ENCODE data around the gene MIGA1.

Gene MIGA1

GRCh38 chr1:77841574-77841973 lies 62.1 kb downstream of the MIGA1 start:
- TF ChIP-seq TAF1 (IDR thresholded peaks at IDR 0.05; ENCODE audit: low read depth) (no peak), EGR1 (IDR thresholded peaks at IDR 0.05) (no peak), YY1 (IDR thresholded peaks at IDR 0.05; ENCODE audit: low read depth) (no peak), NFIC (IDR thresholded peaks at IDR 0.05) (no peak), USF1 (IDR thresholded peaks at IDR 0.05) (no peak), ZBTB7A (IDR thresholded peaks at IDR 0.05; ENCODE audit: low read depth) (no peak), CREB1 (IDR thresholded peaks at IDR 0.05; ENCODE audit: low read depth) (no peak), TCF12 (IDR thresholded peaks at IDR 0.05; ENCODE audit: low read depth) (no peak), RAD21 (IDR thresholded peaks at IDR 0.05; ENCODE audit: low read depth) (no peak), CEBPB (IDR thresholded peaks at IDR 0.05) (no peak), TEAD4 (IDR thresholded peaks at IDR 0.05) (no peak), FOXM1 (IDR thresholded peaks at IDR 0.05; ENCODE audit: borderline replicate concordance, low read depth) (no peak)
- TF ChIP-seq, protein P1, sequence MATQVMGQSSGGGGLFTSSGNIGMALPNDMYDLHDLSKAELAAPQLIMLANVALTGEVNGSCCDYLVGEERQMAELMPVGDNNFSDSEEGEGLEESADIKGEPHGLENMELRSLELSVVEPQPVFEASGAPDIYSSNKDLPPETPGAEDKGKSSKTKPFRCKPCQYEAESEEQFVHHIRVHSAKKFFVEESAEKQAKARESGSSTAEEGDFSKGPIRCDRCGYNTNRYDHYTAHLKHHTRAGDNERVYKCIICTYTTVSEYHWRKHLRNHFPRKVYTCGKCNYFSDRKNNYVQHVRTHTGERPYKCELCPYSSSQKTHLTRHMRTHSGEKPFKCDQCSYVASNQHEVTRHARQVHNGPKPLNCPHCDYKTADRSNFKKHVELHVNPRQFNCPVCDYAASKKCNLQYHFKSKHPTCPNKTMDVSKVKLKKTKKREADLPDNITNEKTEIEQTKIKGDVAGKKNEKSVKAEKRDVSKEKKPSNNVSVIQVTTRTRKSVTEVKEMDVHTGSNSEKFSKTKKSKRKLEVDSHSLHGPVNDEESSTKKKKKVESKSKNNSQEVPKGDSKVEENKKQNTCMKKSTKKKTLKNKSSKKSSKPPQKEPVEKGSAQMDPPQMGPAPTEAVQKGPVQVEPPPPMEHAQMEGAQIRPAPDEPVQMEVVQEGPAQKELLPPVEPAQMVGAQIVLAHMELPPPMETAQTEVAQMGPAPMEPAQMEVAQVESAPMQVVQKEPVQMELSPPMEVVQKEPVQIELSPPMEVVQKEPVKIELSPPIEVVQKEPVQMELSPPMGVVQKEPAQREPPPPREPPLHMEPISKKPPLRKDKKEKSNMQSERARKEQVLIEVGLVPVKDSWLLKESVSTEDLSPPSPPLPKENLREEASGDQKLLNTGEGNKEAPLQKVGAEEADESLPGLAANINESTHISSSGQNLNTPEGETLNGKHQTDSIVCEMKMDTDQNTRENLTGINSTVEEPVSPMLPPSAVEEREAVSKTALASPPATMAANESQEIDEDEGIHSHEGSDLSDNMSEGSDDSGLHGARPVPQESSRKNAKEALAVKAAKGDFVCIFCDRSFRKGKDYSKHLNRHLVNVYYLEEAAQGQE (IDR thresholded peaks at IDR 0.05; ENCODE audit: low read depth), result no peak

- TF ChIP-seq EP300 (IDR thresholded peaks at IDR 0.05; ENCODE audit: borderline replicate concordance), result no peak
Observed at GRCh38 chr1:77845951-77846350, 66.5 kb downstream of the MIGA1 start.

- TF ChIP-seq MAX (IDR thresholded peaks at IDR 0.05) (no peak), YY1 (IDR thresholded peaks at IDR 0.05; ENCODE audit: low read depth) (no peak), EGR1 (IDR thresholded peaks at IDR 0.05) (no peak), USF1 (IDR thresholded peaks at IDR 0.05) (no peak), TEAD4 (IDR thresholded peaks at IDR 0.05) (no peak), CREB1 (IDR thresholded peaks at IDR 0.05; ENCODE audit: low read depth) (no peak), TCF12 (IDR thresholded peaks at IDR 0.05; ENCODE audit: low read depth) (no peak), ZBTB7A (IDR thresholded peaks at IDR 0.05; ENCODE audit: low read depth) (no peak), EP300 (IDR thresholded peaks at IDR 0.05; ENCODE audit: borderline replicate concordance) (no peak), FOXM1 (IDR thresholded peaks at IDR 0.05; ENCODE audit: borderline replicate concordance, low read depth) (no peak), CEBPB (IDR thresholded peaks at IDR 0.05) (no peak), NFIC (IDR thresholded peaks at IDR 0.05) (no peak), TAF1 (IDR thresholded peaks at IDR 0.05; ENCODE audit: low read depth) (no peak), RAD21 (IDR thresholded peaks at IDR 0.05; ENCODE audit: low read depth) (no peak)
- TF ChIP-seq, protein P1 (IDR thresholded peaks at IDR 0.05; ENCODE audit: low read depth), result no peak
Observed at GRCh38 chr1:77846966-77847365, 67.5 kb downstream of the MIGA1 start.

DNA sequence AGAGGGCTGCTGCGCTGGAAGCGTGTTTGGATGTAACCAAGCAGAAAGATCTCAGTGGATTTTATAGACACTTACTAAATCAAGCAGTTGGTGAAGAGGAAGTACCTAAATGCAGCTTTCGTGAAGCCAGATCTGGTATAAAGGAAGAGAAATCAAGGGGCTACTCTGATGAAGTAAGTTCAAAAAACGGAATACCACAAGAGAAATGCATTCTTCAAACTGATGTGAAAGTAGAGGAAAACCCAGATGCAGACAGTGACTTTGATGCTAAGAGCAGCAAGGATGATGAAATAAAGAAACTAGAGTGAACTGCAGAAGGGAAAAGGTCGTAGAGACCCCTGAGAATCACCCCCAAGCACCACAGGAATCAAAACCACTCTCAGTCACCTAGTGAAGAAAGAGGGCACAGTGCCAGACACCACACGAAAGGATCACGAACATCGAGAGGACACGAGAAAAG lies 68.2 kb downstream of the MIGA1 start:
- TF ChIP-seq TAF1 (IDR thresholded peaks at IDR 0.05; ENCODE audit: low read depth) (no peak), FOXM1 (IDR thresholded peaks at IDR 0.05; ENCODE audit: borderline replicate concordance, low read depth) (no peak), NFIC (IDR thresholded peaks at IDR 0.05) (no peak), USF1 (IDR thresholded peaks at IDR 0.05) (no peak), RAD21 (IDR thresholded peaks at IDR 0.05; ENCODE audit: low read depth) (no peak), EGR1 (IDR thresholded peaks at IDR 0.05) (no peak), MAX (IDR thresholded peaks at IDR 0.05) (no peak), CEBPB (IDR thresholded peaks at IDR 0.05) (no peak)

DNA sequence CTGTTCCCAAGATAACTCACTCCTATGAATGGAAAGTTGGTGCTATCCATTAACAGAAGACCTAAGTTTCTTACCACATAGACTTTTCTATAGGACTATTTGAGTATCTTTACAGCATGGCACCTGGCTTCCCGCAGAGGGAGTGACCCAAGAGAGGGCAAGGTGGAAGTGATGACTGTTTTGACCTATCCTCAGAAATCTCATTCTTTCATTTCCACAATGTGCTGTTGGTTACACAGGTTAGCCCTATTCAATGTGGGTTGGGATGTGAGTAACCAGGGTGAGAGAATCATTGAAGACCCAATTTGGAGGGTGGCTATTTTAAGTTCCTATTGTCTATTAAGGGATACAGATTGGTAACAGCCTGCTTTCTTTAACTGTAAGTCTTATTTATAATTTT lies 70.6 kb downstream of the MIGA1 start:
- TF ChIP-seq EGR1 (IDR thresholded peaks at IDR 0.05) (no peak), TAF1 (IDR thresholded peaks at IDR 0.05; ENCODE audit: low read depth) (no peak), EP300 (IDR thresholded peaks at IDR 0.05; ENCODE audit: borderline replicate concordance) (no peak), TEAD4 (IDR thresholded peaks at IDR 0.05) (no peak), NFIC (IDR thresholded peaks at IDR 0.05) (no peak), YY1 (IDR thresholded peaks at IDR 0.05; ENCODE audit: low read depth) (no peak), MAX (IDR thresholded peaks at IDR 0.05) (no peak), CEBPB (IDR thresholded peaks at IDR 0.05) (no peak), USF1 (IDR thresholded peaks at IDR 0.05) (no peak)
- TF ChIP-seq, protein P1 (IDR thresholded peaks at IDR 0.05; ENCODE audit: low read depth), result no peak
